Measurements from ENCODE around the gene ZNF346.

The ZNF346 gene

DNA sequence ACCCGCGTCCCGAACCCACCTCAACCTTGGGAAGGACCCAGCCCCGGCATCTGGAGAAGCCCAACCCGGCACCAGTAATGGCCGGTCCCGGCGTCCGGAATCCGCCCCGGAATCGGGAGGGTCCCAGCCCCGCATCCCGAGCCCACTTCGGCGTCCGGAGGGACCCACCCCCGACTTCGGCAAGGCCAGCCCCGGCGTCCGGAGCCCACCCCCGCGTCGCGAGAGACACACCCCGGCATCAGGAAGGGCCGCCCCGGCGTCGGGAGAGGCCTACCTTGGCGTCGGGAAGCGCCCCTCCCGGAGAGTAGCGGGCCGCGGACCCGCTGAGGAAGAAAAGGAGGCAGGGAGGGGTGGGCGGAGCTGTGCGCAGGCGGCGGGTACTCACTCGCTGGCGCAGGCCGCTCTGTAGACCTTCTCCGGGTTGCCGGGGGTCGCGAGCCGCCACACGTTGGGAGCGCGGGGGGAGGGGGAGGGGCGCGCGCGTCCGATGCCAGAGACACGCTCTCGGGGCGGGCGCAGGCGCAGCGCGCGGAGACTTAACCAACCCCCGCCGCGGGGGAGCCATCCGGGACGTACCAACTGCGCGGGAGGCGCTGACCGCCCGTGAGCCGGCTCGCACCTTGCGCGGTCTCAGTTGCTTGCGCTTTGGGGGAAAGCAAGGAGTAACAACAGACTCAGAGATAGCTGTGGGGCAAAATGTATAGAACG lies 16.1 kb upstream of the ZNF346 start, which contains the start of gene UIMC1:
UIMC1 (minus strand) TSS at position 515 of the 708 bp plus-strand sequence. CDS start 24,164 bp downstream, outside the sequence.
- DNase-seq: peak; percentile 80 to 83 (median 83)
- Histone ChIP-seq H3K4me1 (ENCODE audit: control insufficient read depth, insufficient read depth, low read length, poor library complexity, severe bottlenecking) (peaks cover 16% of the 10 kb centered on the region), H3K9me3 (ENCODE audit: control insufficient read depth, low read length) (no peaks in the 10 kb centered on the region), H3K4me3 (ENCODE audit: insufficient read depth, low read depth, low read length, poor library complexity, severe bottlenecking) (peak within 1 kb of the TSS; percentile 98), H3K36me3 (ENCODE audit: control insufficient read depth, insufficient read depth, low read length) (no peaks in the 10 kb centered on the region), H3K27ac (ENCODE audit: insufficient read depth, low read length, poor library complexity, severe bottlenecking) (peak within 1 kb of the TSS; percentile 86), H3K27me3 (replicated peaks; ENCODE audit: control insufficient read depth, insufficient read depth, low read length, poor library complexity, severe bottlenecking) (no peaks in the 10 kb centered on the region)

DNA sequence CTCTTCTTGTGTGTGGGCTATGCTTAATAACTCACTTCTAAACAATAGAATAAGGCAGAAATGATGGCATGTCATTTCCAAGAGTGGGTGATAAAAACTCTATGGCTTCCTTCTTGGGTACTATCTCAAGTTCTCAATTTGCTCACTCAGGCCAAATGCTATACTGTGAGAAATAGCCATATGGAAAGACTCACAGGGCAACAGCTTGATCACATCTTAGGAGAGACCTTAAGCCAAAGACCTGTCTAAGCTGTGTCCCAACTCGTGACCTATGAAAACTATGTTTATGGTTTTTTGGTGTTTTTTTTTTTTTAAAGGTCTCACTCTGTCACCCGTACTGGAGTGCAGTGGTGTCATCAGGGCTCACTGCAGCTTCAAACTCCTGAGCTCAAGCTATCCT lies 13.8 kb upstream of the ZNF346 start:
- no peaks in the 10 kb centered on the region for H3K9me3 ChIP-seq (ENCODE audit: control insufficient read depth, low read length)
- peaks cover 16% of the 10 kb centered on the region for H3K4me1 ChIP-seq (ENCODE audit: control insufficient read depth, insufficient read depth, low read length, poor library complexity, severe bottlenecking)
- no peak for DNase-seq
- no peak overlapping the region for H3K27ac ChIP-seq (ENCODE audit: insufficient read depth, low read length, poor library complexity, severe bottlenecking)
- H3K36me3 ChIP-seq (ENCODE audit: control insufficient read depth, insufficient read depth, low read length): no peaks in the 10 kb centered on the region
- H3K27me3 ChIP-seq (replicated peaks; ENCODE audit: control insufficient read depth, insufficient read depth, low read length, poor library complexity, severe bottlenecking): no peaks in the 10 kb centered on the region
- H3K4me3 ChIP-seq (ENCODE audit: insufficient read depth, low read depth, low read length, poor library complexity, severe bottlenecking): no peak overlapping the region

DNA sequence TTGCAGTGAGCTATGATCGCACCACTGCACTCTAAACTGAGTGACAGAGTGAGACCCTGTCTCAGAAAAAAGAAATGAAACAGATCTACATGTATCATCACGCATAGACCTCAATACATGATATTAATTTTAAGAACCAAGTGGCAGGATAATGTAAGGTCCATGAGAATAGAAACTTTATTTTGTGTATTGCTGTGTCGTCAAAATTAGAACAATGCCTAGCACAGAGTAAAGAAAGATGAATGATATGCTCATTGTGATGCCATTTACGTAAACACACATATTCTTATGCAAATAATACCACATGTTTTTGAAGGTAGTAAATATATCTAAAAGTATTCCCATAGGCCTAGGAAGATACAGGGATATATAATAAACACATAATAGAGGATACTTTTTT lies 12.3 kb upstream of the ZNF346 start:
- H3K4me3 ChIP-seq (ENCODE audit: insufficient read depth, low read depth, low read length, poor library complexity, severe bottlenecking): no peak overlapping the region
- no peaks in the 10 kb centered on the region for H3K9me3 ChIP-seq (ENCODE audit: control insufficient read depth, low read length)
- peaks cover 5% of the 10 kb centered on the region for H3K4me1 ChIP-seq (ENCODE audit: control insufficient read depth, insufficient read depth, low read length, poor library complexity, severe bottlenecking)
- no peaks in the 10 kb centered on the region for H3K36me3 ChIP-seq (ENCODE audit: control insufficient read depth, insufficient read depth, low read length)
- DNase-seq: no peak
- no peaks in the 10 kb centered on the region for H3K27me3 ChIP-seq (replicated peaks; ENCODE audit: control insufficient read depth, insufficient read depth, low read length, poor library complexity, severe bottlenecking)
- no peak overlapping the region for H3K27ac ChIP-seq (ENCODE audit: insufficient read depth, low read length, poor library complexity, severe bottlenecking)

DNA sequence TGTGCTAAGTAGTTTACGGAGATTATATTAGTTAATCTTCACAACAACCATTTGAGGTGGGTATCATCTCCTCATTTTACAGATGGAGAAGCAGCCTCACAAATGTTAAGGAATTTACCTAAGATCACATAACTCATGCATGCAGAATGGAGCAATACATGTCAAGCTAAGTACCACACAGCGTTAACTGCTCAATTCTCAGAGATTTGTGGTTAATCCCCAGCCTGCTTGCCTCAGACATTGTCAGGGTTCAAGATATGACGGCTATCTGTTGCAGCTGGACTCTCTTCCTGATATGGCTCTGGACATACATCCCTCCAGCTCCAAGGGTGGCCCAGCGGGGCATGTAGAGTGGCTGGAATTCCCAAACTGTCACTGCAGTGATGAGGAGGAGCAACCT lies 7.3 kb upstream of the ZNF346 start:
- Histone ChIP-seq H3K9me3 (ENCODE audit: control insufficient read depth, low read length) (no peaks in the 10 kb centered on the region), H3K4me1 (ENCODE audit: control insufficient read depth, insufficient read depth, low read length, poor library complexity, severe bottlenecking) (no peaks in the 10 kb centered on the region), H3K4me3 (ENCODE audit: insufficient read depth, low read depth, low read length, poor library complexity, severe bottlenecking) (no peak overlapping the region), H3K27ac (ENCODE audit: insufficient read depth, low read length, poor library complexity, severe bottlenecking) (no peak overlapping the region), H3K27me3 (replicated peaks; ENCODE audit: control insufficient read depth, insufficient read depth, low read length, poor library complexity, severe bottlenecking) (no peaks in the 10 kb centered on the region), H3K36me3 (ENCODE audit: control insufficient read depth, insufficient read depth, low read length) (no peaks in the 10 kb centered on the region)
- DNase-seq: no peak

DNA sequence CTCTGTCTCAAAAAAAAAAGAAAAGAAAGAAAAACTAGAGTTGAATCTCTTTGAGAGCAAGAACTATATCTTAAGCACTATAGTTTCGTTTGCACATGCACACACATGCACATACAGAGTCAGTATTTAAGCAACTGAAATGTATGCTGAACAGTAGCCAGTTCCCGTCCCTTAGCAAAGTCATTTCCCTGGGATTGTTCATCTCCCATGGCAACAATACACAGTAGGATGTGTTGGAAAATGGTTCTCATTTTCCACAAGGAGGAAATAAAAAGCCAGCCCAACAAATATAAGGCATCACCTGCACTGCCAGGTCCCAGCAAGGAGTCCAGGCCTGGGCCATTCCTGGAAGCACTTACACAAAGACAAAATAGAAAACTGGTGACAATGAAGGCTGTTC lies 4.2 kb upstream of the ZNF346 start:
- Histone ChIP-seq H3K4me1 (ENCODE audit: control insufficient read depth, insufficient read depth, low read length, poor library complexity, severe bottlenecking) (peaks cover 7% of the 10 kb centered on the region), H3K27ac (ENCODE audit: insufficient read depth, low read length, poor library complexity, severe bottlenecking) (no peak overlapping the region), H3K4me3 (ENCODE audit: insufficient read depth, low read depth, low read length, poor library complexity, severe bottlenecking) (no peak overlapping the region), H3K36me3 (ENCODE audit: control insufficient read depth, insufficient read depth, low read length) (no peaks in the 10 kb centered on the region), H3K9me3 (ENCODE audit: control insufficient read depth, low read length) (no peaks in the 10 kb centered on the region), H3K27me3 (replicated peaks; ENCODE audit: control insufficient read depth, insufficient read depth, low read length, poor library complexity, severe bottlenecking) (no peaks in the 10 kb centered on the region)
- no peak for DNase-seq

DNA sequence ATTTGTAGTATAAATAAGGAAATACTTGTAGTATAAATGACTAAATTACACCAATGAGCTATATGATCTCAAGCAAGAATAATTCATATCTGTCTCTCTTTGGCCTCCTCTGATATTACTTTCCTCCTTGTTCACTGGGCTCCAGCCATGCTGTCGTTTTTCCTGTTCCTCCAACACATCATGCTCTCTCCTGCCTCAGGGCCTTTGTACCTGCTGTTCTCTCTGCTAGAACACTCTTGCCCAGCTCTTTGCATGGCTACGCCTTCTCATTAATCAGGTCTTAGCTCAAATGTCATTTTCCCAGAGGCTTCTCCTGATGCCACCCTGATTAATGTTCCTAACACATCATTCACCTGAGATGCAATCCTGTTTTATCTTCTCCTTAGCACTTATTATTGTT lies 2.5 kb upstream of the ZNF346 start:
- H3K27ac ChIP-seq (ENCODE audit: insufficient read depth, low read length, poor library complexity, severe bottlenecking): no peak overlapping the region
- H3K27me3 ChIP-seq (replicated peaks; ENCODE audit: control insufficient read depth, insufficient read depth, low read length, poor library complexity, severe bottlenecking): no peaks in the 10 kb centered on the region
- H3K4me3 ChIP-seq (ENCODE audit: insufficient read depth, low read depth, low read length, poor library complexity, severe bottlenecking): no peak overlapping the region
- H3K36me3 ChIP-seq (ENCODE audit: control insufficient read depth, insufficient read depth, low read length): no peaks in the 10 kb centered on the region
- H3K9me3 ChIP-seq (ENCODE audit: control insufficient read depth, low read length): no peaks in the 10 kb centered on the region
- DNase-seq: no peak
- peaks cover 9% of the 10 kb centered on the region for H3K4me1 ChIP-seq (ENCODE audit: control insufficient read depth, insufficient read depth, low read length, poor library complexity, severe bottlenecking)

DNA sequence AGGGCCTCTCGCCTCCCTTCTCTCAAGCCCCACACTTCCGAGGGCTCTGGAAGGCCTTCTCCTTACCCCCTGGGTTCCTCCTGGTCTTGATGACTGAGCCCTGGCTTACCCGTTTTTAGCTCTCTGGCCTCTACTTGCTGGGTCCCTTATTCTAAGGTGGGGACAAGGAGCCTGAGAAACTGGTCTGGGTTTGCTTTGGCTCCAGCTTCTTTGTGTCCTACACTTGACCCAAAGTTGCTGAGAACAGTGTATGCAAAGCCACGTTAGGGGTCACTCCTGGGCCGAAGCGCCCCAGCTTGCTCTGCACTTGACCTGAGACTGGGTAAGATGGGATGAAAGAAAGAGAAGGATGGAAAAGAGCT lies 788 bp downstream of the ZNF346 start:
- Histone ChIP-seq H3K36me3 (ENCODE audit: control insufficient read depth, insufficient read depth, low read length) (no peaks in the 10 kb centered on the region), H3K4me3 (ENCODE audit: insufficient read depth, low read depth, low read length, poor library complexity, severe bottlenecking) (peak overlapping the region; percentile 85), H3K27ac (ENCODE audit: insufficient read depth, low read length, poor library complexity, severe bottlenecking) (peak overlapping the region; percentile 82), H3K9me3 (ENCODE audit: control insufficient read depth, low read length) (no peaks in the 10 kb centered on the region), H3K27me3 (replicated peaks; ENCODE audit: control insufficient read depth, insufficient read depth, low read length, poor library complexity, severe bottlenecking) (no peaks in the 10 kb centered on the region), H3K4me1 (ENCODE audit: control insufficient read depth, insufficient read depth, low read length, poor library complexity, severe bottlenecking) (peaks cover 9% of the 10 kb centered on the region)
- DNase-seq: no peak

DNA sequence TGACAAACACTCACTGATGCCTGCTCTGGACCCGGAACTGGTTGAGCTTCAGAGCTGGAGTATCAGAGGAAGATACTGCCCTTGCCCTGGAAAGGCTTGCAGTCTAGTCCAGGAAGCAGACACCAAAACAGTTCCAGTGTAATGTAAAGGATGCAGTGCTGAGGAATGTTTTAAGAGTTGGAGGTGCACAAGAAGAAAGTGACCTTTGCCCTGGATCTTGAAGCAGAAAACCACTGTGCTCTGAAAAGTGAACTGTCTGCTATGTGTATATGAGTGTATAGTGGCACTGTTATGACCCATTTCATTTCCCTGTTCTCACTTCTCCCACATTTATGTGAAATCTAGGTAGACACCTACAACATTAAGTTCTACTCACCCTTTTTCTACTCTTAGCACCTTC lies 2.1 kb downstream of the ZNF346 start:
- no peaks in the 10 kb centered on the region for H3K27me3 ChIP-seq (replicated peaks; ENCODE audit: control insufficient read depth, insufficient read depth, low read length, poor library complexity, severe bottlenecking)
- H3K36me3 ChIP-seq (ENCODE audit: control insufficient read depth, insufficient read depth, low read length): no peaks in the 10 kb centered on the region
- no peak overlapping the region for H3K4me3 ChIP-seq (ENCODE audit: insufficient read depth, low read depth, low read length, poor library complexity, severe bottlenecking)
- H3K27ac ChIP-seq (ENCODE audit: insufficient read depth, low read length, poor library complexity, severe bottlenecking): no peak overlapping the region
- DNase-seq: no peak
- peaks cover 9% of the 10 kb centered on the region for H3K4me1 ChIP-seq (ENCODE audit: control insufficient read depth, insufficient read depth, low read length, poor library complexity, severe bottlenecking)
- H3K9me3 ChIP-seq (ENCODE audit: control insufficient read depth, low read length): no peaks in the 10 kb centered on the region

DNA sequence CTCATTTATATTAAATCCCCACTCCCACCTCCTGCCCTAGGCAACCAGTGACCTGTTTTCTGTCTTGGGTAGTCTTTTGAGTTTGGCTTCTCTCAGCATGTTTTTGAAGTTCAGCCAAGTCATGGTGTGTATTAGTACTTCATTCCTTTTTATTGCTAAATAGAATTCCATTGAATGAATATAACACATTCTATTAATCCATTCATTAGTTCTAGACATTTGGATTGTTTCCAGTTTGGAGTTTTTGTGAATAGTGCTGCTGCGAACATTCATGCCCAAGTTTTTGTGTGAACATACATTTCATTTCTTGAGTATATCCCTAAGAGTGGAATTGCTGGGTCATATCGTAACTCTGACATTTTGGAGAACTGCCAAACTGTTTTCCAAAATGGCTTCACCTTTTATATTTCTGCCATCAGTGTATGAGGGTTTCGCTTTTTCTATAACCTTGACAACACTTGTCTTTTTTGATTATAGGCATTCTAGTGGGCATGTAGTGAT lies 2.7 kb downstream of the ZNF346 start:
- no peak for DNase-seq

DNA sequence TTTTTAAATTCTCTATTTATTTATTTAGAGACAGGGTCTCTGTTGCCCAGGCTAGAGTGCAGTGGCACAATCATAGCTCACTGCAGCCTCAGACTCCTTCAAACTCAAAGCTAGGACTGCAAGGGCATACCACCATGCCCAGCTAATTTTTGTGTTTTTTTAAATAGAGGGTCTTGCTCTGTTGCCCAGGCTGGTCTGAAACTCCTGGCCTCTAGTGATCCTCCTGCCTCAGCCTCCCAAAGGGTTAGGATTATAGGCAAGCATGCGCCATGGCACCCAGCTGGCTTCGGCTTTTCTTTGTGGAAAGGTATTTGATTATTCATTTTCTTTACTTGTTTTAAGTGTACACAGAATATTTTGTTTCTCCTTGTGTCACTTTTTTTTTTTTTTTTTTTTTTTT lies 5.2 kb downstream of the ZNF346 start:
- DNase-seq: no peak
- H3K4me3 ChIP-seq (ENCODE audit: insufficient read depth, low read depth, low read length, poor library complexity, severe bottlenecking): no peak overlapping the region
- no peaks in the 10 kb centered on the region for H3K36me3 ChIP-seq (ENCODE audit: control insufficient read depth, insufficient read depth, low read length)
- H3K27me3 ChIP-seq (replicated peaks; ENCODE audit: control insufficient read depth, insufficient read depth, low read length, poor library complexity, severe bottlenecking): no peaks in the 10 kb centered on the region
- H3K9me3 ChIP-seq (ENCODE audit: control insufficient read depth, low read length): no peaks in the 10 kb centered on the region
- no peak overlapping the region for H3K27ac ChIP-seq (ENCODE audit: insufficient read depth, low read length, poor library complexity, severe bottlenecking)
- H3K4me1 ChIP-seq (ENCODE audit: control insufficient read depth, insufficient read depth, low read length, poor library complexity, severe bottlenecking): peaks cover 5% of the 10 kb centered on the region

More for the DNA sequence above, 2.7 kb downstream of the ZNF346 start:
- Histone ChIP-seq H3K4me3 (ENCODE audit: insufficient read depth, low read depth, low read length, poor library complexity, severe bottlenecking) (no peak overlapping the region), H3K9me3 (ENCODE audit: control insufficient read depth, low read length) (no peaks in the 10 kb centered on the region), H3K4me1 (ENCODE audit: control insufficient read depth, insufficient read depth, low read length, poor library complexity, severe bottlenecking) (peaks cover 9% of the 10 kb centered on the region), H3K36me3 (ENCODE audit: control insufficient read depth, insufficient read depth, low read length) (no peaks in the 10 kb centered on the region), H3K27ac (ENCODE audit: insufficient read depth, low read length, poor library complexity, severe bottlenecking) (no peak overlapping the region), H3K27me3 (replicated peaks; ENCODE audit: control insufficient read depth, insufficient read depth, low read length, poor library complexity, severe bottlenecking) (no peaks in the 10 kb centered on the region)

Measured in effector memory CD4-positive, alpha-beta T cell (primary cell).